Cardiac muscle cell (in vitro differentiated cells and primary cell): ENCODE results near the gene ZIC5. TPM values are rescaled to one million over a fixed set of nuclear protein-coding genes. Genes with fewer than 3 reads are reported as not detected.

Experiments
- DNase-seq, 2 donors: peaks; one replicate each; pipeline versions ENCODE4 v3.0.0 to v3.0.0-alpha.2; 2010 to 2017; ENCODE audit warnings: low read depth in 1 of 2, low spot score in 1 of 2
- H3K27ac ChIP-seq: fragments of 200-600 bp; sonication (generic); 2 replicates; pipeline ENCODE4 v1.5.1; 2016
- H3K27me3 ChIP-seq: fragments of 200-600 bp; sonication (generic); 2 replicates; pipeline ENCODE4 v1.6.0; 2016; ENCODE audit warnings: control low read depth
- H3K36me3 ChIP-seq: fragments of 200-600 bp; sonication (generic); 2 replicates; pipeline ENCODE4 v1.5.1; 2016; ENCODE audit warnings: control low read depth
- H3K4me1 ChIP-seq: fragments of 200-600 bp; sonication (generic); 2 replicates; pipeline ENCODE4 v1.8.1; 2017; ENCODE audit warnings: low read depth, mild to moderate bottlenecking, mixed run types
- H3K4me3 ChIP-seq: fragments of 200-600 bp; sonication (generic); 2 replicates; pipeline ENCODE4 v1.5.1; 2016; ENCODE audit warnings: mild to moderate bottlenecking
- H3K9me3 ChIP-seq: fragments of 200-600 bp; sonication (generic); 2 replicates; pipeline ENCODE4 v1.5.1; 2017; ENCODE audit warnings: low read depth, mild to moderate bottlenecking, control low read depth
- CTCF ChIP-seq: IDR thresholded peaks from 2 replicates; pipeline ENCODE4 v1.5.1; 2012; ENCODE audit warnings: low read depth, mild to moderate bottlenecking, low read length
- polyA plus RNA-seq: library from polyadenylated mRNA; unstranded; fragments of >200 nt; fragmentation: Nextera tagmentation; extraction: Ambion mirVana; gene quantifications from 2 replicates; pipeline ENCODE4 v1.2.1, GENCODE V29; 2016
- total RNA-seq: library from RNA; depleted of rRNA; stranded (reverse); fragments of >200 nt; gene quantifications from 2 replicates; pipeline ENCODE4 v1.2.3, GENCODE V29; 2016

Gene ZIC5
- total and polyA plus RNA-seq, 2 experiments from 2014 or later = 0.22 to 0.69 TPM

GRCh38 chr13:99989276-99990125, 17.9 kb upstream of the ZIC5 start:
- Histone ChIP-seq H3K4me1 (no peaks in the 10 kb centered on the region), H3K36me3 (no peaks in the 10 kb centered on the region), H3K27ac (no peak overlapping the region), H3K27me3 (peaks cover 99% of the 10 kb centered on the region), H3K9me3 (no peaks in the 10 kb centered on the region), H3K4me3 (no peak overlapping the region)
- no peak for DNase-seq
- no peak for TF ChIP-seq CTCF

GRCh38 chr13:99988529-99989275, 17.1 kb upstream of the ZIC5 start:
- H3K4me3 ChIP-seq = no peak overlapping the region
- no peak overlapping the region for H3K27ac ChIP-seq
- DNase-seq = peak in 1 of 2 donors; percentile 19
- H3K9me3 ChIP-seq = no peaks in the 10 kb centered on the region
- H3K27me3 ChIP-seq = peaks cover 99% of the 10 kb centered on the region
- no peaks in the 10 kb centered on the region for H3K4me1 ChIP-seq
- no peaks in the 10 kb centered on the region for H3K36me3 ChIP-seq
- TF ChIP-seq CTCF = no peak

GRCh38 chr13:99987154-99988019, 15.8 kb upstream of the ZIC5 start:
- no peaks in the 10 kb centered on the region for H3K9me3 ChIP-seq
- TF ChIP-seq CTCF = no peak
- peaks cover 99% of the 10 kb centered on the region for H3K27me3 ChIP-seq
- no peak overlapping the region for H3K4me3 ChIP-seq
- no peak overlapping the region for H3K27ac ChIP-seq
- H3K36me3 ChIP-seq = no peaks in the 10 kb centered on the region
- peak in 1 of 2 donors; percentile 27 for DNase-seq
- H3K4me1 ChIP-seq = no peaks in the 10 kb centered on the region

GRCh38 chr13:99986741-99987140, 15.2 kb upstream of the ZIC5 start:
- no peak for TF ChIP-seq CTCF
- Histone ChIP-seq H3K4me1 (no peaks in the 10 kb centered on the region), H3K36me3 (no peaks in the 10 kb centered on the region), H3K4me3 (no peak overlapping the region), H3K9me3 (no peaks in the 10 kb centered on the region), H3K27me3 (peaks cover 99% of the 10 kb centered on the region), H3K27ac (no peak overlapping the region)
- DNase-seq = no peak

- no peaks in the 10 kb centered on the region for H3K9me3 ChIP-seq
- no peak overlapping the region for H3K27ac ChIP-seq
- no peak for TF ChIP-seq CTCF
- peaks cover 99% of the 10 kb centered on the region for H3K27me3 ChIP-seq
- DNase-seq = peak in 1 of 2 donors; percentile 0
- no peak overlapping the region for H3K4me3 ChIP-seq
- H3K36me3 ChIP-seq = no peaks in the 10 kb centered on the region
- no peaks in the 10 kb centered on the region for H3K4me1 ChIP-seq
Observed at GRCh38 chr13:99985886-99986527, 14.4 kb upstream of the ZIC5 start.
